ENCODE data around the gene BCCIP. TPM values are rescaled to one million over a fixed set of nuclear protein-coding genes. Genes with fewer than 3 reads are reported as not detected.

BCCIP gene
- total RNA-seq, 1 experiment from 2014 or later, result 102 TPM

GRCh38 chr10:125844751-125845221, 21.4 kb downstream of the BCCIP start:
- ATAC-seq (no peak), DNase-seq (ENCODE audit: low spot score) (no peak)
- H3K4me3 Mint-ChIP-seq, result no peak overlapping the region
- peaks cover 44% of the 10 kb centered on the region for H3K36me3 Mint-ChIP-seq
- no peak overlapping the region for H3K27ac Mint-ChIP-seq
- TF ChIP-seq ZNF232 (CRISPR knock-in tag; IDR thresholded peaks at IDR 0.05) (no peak), FOXK1 (CRISPR knock-in tag; IDR thresholded peaks at IDR 0.05) (no peak), ERG (CRISPR knock-in tag; IDR thresholded peaks at IDR 0.05) (no peak), ZNF423 (CRISPR knock-in tag; IDR thresholded peaks at IDR 0.05) (no peak), JUN (CRISPR knock-in tag; IDR thresholded peaks at IDR 0.05) (no peak), TP53 (CRISPR knock-in tag; IDR thresholded peaks at IDR 0.05) (no peak), IRF2 (CRISPR knock-in tag; IDR thresholded peaks at IDR 0.05; ENCODE audit: borderline replicate concordance, low read depth) (no peak), SOX15 (CRISPR knock-in tag; IDR thresholded peaks at IDR 0.05) (no peak), NR1H2 (CRISPR knock-in tag; IDR thresholded peaks at IDR 0.05) (no peak), RORB (CRISPR knock-in tag; IDR thresholded peaks at IDR 0.05) (no peak), NR2C2 (CRISPR knock-in tag; IDR thresholded peaks at IDR 0.05) (no peak), ZNF416 (CRISPR knock-in tag; IDR thresholded peaks at IDR 0.05) (no peak), FOXJ3 (CRISPR knock-in tag; IDR thresholded peaks at IDR 0.05; ENCODE audit: borderline replicate concordance) (no peak)
- TF ChIP-seq, protein P1, sequence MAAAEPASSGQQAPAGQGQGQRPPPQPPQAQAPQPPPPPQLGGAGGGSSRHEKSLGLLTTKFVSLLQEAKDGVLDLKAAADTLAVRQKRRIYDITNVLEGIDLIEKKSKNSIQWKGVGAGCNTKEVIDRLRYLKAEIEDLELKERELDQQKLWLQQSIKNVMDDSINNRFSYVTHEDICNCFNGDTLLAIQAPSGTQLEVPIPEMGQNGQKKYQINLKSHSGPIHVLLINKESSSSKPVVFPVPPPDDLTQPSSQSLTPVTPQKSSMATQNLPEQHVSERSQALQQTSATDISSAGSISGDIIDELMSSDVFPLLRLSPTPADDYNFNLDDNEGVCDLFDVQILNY (CRISPR knock-in tag; IDR thresholded peaks at IDR 0.05), result no peak
- H3K27me3 Mint-ChIP-seq (ENCODE audit: low read depth), result no peaks in the 10 kb centered on the region
- CTCF ChIA-PET, result interaction anchor here (1.4 kb wide), 1 partner anchor 23 kb away, joined by 3 read pairs; no protein-coding TSS in a partner anchor
- no peaks in the 10 kb centered on the region for H3K4me1 Mint-ChIP-seq
- H3K9me3 Mint-ChIP-seq, result 0 out of 2 replicates have a peak, but pooled peaks cover 3% of the 10 kb centered on the region
- POLR2A ChIA-PET, result interaction anchor here (0.6 kb wide), 1 partner anchor 44 kb away, joined by 3 read pairs; no protein-coding TSS in a partner anchor

DNA sequence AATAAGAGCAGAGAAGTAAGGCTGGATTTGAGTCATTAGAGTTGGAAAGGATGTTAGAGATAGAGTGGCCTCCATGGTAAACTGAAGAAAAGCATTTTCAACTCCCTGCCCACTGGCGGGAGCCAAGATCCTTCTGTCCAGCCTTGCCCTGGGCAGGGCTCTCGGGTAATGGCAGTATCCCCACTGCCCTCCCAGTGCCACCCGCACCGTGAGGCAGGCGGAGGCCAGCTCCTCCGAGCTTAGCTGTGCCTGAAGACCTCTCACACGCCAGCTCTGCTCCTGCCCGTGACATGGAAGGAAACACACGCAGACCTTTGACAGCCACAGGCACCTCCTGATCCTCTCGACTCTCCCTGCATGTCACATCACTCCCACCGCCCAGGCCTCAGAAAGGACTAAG, 22.3 kb downstream of the BCCIP start:
- H3K27ac Mint-ChIP-seq, result no peak overlapping the region
- ChIA-PET CTCF (interaction anchor here (1.4 kb wide), 1 partner anchor 22 kb away, joined by 3 read pairs; no protein-coding TSS in a partner anchor), POLR2A (no interaction called here)
- ATAC-seq (no peak), DNase-seq (ENCODE audit: low spot score) (no peak)
- no peak overlapping the region for H3K4me3 Mint-ChIP-seq
- no peaks in the 10 kb centered on the region for H3K4me1 Mint-ChIP-seq
- TF ChIP-seq, protein P2, sequence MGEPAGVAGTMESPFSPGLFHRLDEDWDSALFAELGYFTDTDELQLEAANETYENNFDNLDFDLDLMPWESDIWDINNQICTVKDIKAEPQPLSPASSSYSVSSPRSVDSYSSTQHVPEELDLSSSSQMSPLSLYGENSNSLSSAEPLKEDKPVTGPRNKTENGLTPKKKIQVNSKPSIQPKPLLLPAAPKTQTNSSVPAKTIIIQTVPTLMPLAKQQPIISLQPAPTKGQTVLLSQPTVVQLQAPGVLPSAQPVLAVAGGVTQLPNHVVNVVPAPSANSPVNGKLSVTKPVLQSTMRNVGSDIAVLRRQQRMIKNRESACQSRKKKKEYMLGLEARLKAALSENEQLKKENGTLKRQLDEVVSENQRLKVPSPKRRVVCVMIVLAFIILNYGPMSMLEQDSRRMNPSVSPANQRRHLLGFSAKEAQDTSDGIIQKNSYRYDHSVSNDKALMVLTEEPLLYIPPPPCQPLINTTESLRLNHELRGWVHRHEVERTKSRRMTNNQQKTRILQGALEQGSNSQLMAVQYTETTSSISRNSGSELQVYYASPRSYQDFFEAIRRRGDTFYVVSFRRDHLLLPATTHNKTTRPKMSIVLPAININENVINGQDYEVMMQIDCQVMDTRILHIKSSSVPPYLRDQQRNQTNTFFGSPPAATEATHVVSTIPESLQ (CRISPR knock-in tag; IDR thresholded peaks at IDR 0.05), result no peak
- TF ChIP-seq HMGA2 (CRISPR knock-in tag; IDR thresholded peaks at IDR 0.05) (no peak), IRF2 (CRISPR knock-in tag; IDR thresholded peaks at IDR 0.05; ENCODE audit: borderline replicate concordance, low read depth) (no peak), FOXJ3 (CRISPR knock-in tag; IDR thresholded peaks at IDR 0.05; ENCODE audit: borderline replicate concordance) (no peak), GRHL2 (CRISPR knock-in tag; IDR thresholded peaks at IDR 0.05; ENCODE audit: insufficient replicate concordance, severe bottlenecking) (no peak), KAT7 (CRISPR knock-in tag; IDR thresholded peaks at IDR 0.05; ENCODE audit: borderline replicate concordance) (no peak), SOX15 (CRISPR knock-in tag; IDR thresholded peaks at IDR 0.05) (no peak), ZNF138 (CRISPR knock-in tag; conservative IDR thresholded peaks at IDR 0.05) (no peak), NR3C1 (CRISPR knock-in tag; conservative IDR thresholded peaks at IDR 0.05; ENCODE audit: low read depth) (no peak), ZBTB43 (CRISPR knock-in tag; IDR thresholded peaks at IDR 0.05) (no peak), ZNF396 (CRISPR knock-in tag; IDR thresholded peaks at IDR 0.05; ENCODE audit: borderline replicate concordance) (no peak)
- 0 out of 2 replicates have a peak, but pooled peaks cover 3% of the 10 kb centered on the region for H3K9me3 Mint-ChIP-seq
- no peaks in the 10 kb centered on the region for H3K27me3 Mint-ChIP-seq (ENCODE audit: low read depth)
- H3K36me3 Mint-ChIP-seq, result peaks cover 39% of the 10 kb centered on the region

Data from WTC11 (cell line).